ENCODE results near the gene TIE1.

Gene TIE1

DNA sequence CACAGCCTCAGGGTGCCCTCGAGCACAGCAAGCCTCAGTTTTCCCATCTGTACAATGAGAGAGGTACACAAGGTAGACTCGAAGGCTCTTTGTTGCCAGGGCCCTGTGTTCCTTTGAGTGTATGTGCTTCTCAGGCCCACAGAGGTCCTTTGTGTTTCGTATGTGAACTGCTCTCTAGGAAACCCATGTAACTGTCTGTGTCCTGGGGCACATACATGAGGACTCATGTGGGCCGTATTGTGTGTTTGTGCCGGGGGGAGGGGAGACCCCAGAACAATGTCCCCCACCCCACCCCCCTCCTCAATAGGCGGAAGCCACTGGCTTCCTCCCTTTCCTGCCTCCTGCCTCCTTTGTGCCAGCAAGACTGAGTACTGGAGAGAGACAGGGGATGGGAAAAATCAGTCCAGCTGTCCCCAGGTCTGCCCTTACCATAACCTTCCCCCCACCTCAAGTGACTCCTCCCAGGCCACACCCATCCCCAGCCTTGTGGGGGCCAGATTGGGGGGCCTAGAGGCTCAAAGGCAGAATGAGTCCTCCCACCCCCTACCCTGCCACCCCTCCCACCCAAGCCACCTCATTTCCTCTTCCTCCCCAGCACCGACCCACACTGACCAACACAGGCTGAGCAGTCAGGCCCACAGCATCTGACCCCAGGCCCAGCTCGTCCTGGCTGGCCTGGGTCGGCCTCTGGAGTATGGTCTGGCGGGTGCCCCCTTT lies at the start of gene TIE1:
TSS of gene TIE1 (plus strand) at position 605 of the 717 bp plus-strand sequence. CDS start at position 695, 90 bp downstream.
- DNase-seq, result no peak
- intact Hi-C loops (cut with DNase I), result no loop called here

- peak in 1 of 42 donors; percentile 22 for DNase-seq
- intact Hi-C loops (cut with DNase I), result no loop called here
These were observed 49.8 kb upstream of the TIE1 start for GRCh38 chr1:43251024-43251423.

DNA sequence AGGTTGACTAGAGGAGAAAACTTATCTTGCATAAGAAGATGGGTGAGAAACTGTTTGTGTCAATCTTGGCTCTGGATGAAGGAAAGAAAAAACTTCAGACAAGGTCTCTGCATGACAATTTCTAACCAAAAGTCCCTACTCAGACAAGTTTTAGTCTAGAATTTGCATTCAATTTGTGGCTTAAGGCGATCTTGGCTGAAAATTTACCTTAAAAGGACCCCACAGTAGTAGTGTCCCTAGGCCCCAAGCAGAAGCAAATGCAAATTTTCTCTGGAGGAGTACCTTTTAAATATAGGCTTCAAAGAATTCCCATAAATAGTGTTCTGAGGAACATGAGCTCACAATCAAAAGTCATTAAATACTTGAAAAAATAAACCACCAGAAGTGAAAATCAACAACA lies 48.6 kb upstream of the TIE1 start:
- intact Hi-C loops (cut with DNase I), result no loop called here
- DNase-seq, result no peak

DNA sequence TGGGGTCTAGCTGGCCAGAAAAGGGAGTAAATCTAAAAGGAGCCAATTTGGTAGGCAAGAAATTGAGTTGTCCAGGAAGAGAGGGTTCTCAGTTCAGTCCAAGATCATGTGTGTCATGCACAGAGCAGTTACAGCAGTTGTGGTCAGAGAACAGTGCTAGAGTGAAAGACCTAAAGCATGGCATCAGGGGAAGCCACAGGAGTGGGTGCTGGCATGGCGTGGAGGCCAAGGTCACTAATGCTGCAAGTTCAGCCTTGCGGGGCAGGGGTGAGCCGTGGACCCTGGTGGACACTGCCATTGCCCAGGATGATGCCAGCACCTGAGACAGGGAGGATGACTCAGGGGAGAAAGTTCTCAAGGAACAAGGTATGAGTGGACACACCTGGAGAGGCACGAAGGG lies 47.6 kb upstream of the TIE1 start:
- DNase-seq, result peak in 4 of 42 donors; percentile 7 to 26 (median 9)
- intact Hi-C loops (cut with DNase I), result no loop called here

DNA sequence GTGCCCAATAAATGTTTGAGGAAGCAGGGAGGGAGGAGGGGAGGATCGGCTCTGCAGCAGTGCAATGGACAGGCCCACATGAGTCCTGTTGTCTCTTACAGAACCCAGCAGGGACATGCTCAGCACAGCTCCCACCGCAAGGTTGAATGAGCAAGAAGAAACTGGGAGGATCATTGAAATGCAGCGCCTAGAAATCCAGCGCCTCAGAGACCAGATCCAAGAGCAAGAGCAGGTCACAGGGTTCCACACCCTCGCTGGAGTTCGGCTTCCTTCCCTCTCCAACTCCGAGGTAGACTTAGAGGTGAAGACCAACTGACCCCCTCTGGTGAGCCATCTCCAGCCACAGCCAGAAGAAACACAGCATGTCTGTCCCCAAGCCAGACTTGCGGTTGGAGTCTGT lies 46.9 kb upstream of the TIE1 start:
- intact Hi-C loops (cut with DNase I), result no loop called here
- peak in 6 of 42 donors; percentile 2 to 33 (median 8) for DNase-seq

DNA sequence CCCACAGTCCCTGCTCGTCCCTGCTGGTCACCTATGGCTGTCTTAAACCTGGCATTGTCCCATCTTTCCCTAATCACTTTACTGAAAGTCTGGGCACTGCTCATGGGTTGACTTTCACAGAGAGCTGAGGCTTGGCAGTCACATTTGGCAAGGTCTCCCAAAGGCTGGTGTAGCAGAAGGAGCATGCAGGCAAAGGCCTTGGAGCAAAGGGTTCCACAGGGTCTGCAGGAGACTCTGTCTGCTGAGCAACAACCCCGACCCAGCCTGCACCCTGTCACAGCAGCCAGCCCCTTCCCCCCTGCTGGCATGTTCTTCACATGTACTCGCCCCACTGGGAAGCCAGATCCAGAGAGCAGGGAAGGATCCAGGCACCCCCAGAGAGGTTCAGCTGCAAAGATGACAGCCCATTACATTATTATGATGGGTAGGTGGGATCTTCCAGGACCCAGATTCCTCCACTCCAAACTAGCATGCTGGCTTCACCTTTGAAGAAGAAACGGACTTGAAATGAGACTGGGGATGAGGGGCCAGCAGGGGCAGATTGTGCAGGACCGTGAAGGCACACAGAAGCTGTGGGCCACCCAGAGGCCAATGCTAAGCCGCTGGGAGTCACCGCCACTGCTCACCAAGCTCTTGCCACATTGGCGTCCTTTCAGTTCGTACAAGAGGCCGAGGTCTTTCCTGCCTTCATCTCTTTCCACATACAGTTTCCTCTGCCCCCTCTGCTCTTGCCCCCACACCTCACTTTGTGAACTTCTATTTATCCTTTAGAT lies 45.2 kb upstream of the TIE1 start:
- DNase-seq, result peak in 6 of 42 donors; percentile 12 to 40 (median 20)
- intact Hi-C loops (cut with DNase I), result no loop called here

DNA sequence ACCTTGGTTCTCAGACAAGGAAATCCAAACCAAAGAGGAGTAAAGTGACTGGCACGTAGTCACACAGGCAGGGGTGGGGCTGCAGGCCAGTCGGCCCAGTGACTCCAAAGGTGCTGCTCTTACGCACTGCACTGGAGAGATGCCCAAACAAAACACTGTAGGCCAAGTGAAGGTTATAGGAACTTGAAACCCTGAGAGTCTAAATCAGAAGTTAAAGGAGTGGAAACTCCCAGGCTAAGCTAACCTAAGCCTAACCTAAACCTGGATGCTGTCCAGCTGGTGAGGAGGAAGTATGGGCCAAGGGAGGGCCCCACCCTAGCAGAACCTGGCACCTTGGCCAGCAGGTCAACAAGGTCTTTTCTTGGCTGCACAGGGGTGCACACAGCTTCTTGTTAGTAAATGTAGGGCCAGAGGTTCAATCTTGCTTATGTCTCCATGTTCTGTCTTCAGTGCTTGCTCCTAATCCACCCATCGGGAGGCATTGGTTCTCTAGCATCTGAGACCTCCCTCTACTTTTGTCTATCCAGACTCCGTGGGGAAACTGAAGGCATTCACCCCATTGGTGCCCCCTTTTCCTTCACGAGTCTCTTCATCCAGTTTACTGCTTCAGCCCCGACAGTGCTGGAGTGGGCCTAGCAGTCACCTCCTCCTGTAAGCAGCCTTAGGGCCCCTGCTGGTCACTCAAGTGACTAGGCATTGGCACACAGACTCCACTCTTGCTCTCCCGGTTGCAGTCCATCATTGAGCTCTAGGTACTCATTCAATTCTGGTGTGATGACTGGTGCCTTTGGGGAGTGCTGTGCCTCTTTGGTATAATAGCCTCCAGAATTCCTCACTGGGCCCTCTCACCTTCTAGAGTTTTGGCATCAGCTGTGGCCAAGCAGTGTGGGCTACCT lies 43.9 kb upstream of the TIE1 start:
- intact Hi-C loops (cut with DNase I), result no loop called here
- DNase-seq, result peak in 4 of 42 donors; percentile 5 to 31 (median 14)

GRCh38 chr1:43258370-43258769 lies 42.4 kb upstream of the TIE1 start:
- DNase-seq, result peak in 2 of 42 donors; percentile 2 to 29
- intact Hi-C loops (cut with DNase I), result no loop called here

GRCh38 chr1:43265431-43265830 lies 35.4 kb upstream of the TIE1 start:
- peak in 1 of 42 donors; percentile 10 for DNase-seq
- intact Hi-C loops (cut with DNase I), result no loop called here

GRCh38 chr1:43266881-43267280 lies 33.9 kb upstream of the TIE1 start:
- DNase-seq, result no peak
- intact Hi-C loops (cut with DNase I), result no loop called here

GRCh38 chr1:43267291-43267805 lies 33.4 kb upstream of the TIE1 start:
- DNase-seq, result peak in 7 of 42 donors; percentile 1 to 33 (median 15)
- intact Hi-C loops (cut with DNase I), result no loop called here

GRCh38 chr1:43267818-43268425 lies 32.9 kb upstream of the TIE1 start:
- intact Hi-C loops (cut with DNase I), result no loop called here
- peak in 6 of 42 donors; percentile 1 to 36 (median 14) for DNase-seq

- intact Hi-C loops (cut with DNase I), result no loop called here
- DNase-seq, result peak in 7 of 42 donors; percentile 5 to 43 (median 21)
These were observed 31.0 kb upstream of the TIE1 start, which contains the start of gene TMEM125 for GRCh38 chr1:43269627-43270375. Gene TMEM125 (plus strand): TSS chr1:43269983. CDS start chr1:43272723, 2,740 bp downstream.

DNA sequence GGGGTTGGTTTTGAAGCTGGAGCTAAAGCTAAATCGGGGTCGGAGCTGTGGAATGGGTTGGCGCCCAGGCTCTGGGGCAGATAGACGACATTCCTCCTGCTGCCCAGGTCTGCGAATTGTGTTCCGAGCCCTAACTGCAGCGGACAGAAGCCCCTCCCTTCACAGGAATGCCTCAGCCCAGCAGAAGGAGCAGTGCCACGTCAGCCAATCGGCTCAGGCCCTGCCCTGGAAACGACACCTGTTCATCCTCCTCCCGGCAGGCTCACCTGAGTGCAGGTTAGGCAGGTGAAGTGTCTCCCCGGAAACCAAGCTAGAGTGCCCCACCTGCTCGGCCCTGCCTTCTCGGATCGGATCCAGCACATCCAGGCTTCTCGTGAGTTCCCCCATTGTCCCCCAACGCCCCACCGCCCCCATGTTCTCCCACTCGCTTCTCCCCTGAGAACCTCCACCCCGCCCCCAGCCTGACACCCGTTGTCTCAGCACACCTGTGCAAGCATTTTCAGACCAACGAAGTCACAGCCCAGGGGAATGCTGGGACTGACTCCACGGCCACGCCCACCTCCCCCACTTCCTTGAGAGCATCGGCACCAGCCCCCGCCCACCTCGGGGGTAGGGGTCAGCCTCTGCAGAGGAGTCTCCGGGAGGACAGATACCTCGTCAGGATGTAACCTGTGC lies 30.2 kb upstream of the TIE1 start:
- DNase-seq, result peak in 8 of 42 donors; percentile 6 to 45 (median 22)
- intact Hi-C loops (cut with DNase I), result no loop called here

GRCh38 chr1:43271186-43272118 lies 29.3 kb upstream of the TIE1 start:
- intact Hi-C loops (cut with DNase I), result no loop called here

GRCh38 chr1:43272161-43272560 lies 28.6 kb upstream of the TIE1 start:
- DNase-seq, result peak; percentile 54 to 91 (median 81)
- intact Hi-C loops (cut with DNase I), result no loop called here

More at GRCh38 chr1:43271186-43272118, 29.3 kb upstream of the TIE1 start:
- peak in 8 of 42 donors; percentile 16 to 43 (median 30) for DNase-seq
